SJCRH30 (cell line): ENCODE measurements around the gene GABRA4. TPM values are rescaled to one million over a fixed set of nuclear protein-coding genes. Genes with fewer than 3 reads are reported as not detected.

Experiments used
- DNase-seq, 2 experiments: peaks; one replicate each; pipeline ENCODE4 v3.0.0-alpha.2; 2015 to 2020
- H3K27ac ChIP-seq: fragments of 250-450 bp; sonication (Bioruptor Pico); 2 replicates; pipeline ENCODE4 v1.5.1; 2020; ENCODE audit warnings: mild to moderate bottlenecking, moderate library complexity
- H3K27me3 ChIP-seq: fragments of 250-450 bp; sonication (Bioruptor Pico); 2 replicates; pipeline ENCODE4 v1.5.1; 2020; ENCODE audit warnings: mild to moderate bottlenecking, moderate library complexity
- H3K36me3 ChIP-seq: fragments of 250-450 bp; sonication (Bioruptor Pico); 2 replicates; pipeline ENCODE4 v1.5.1; 2020; ENCODE audit warnings: mild to moderate bottlenecking, moderate library complexity
- H3K4me1 ChIP-seq: fragments of 250-450 bp; sonication (Bioruptor Pico); 2 replicates; pipeline ENCODE4 v1.5.1; 2020; ENCODE audit warnings: mild to moderate bottlenecking, moderate library complexity
- H3K4me3 ChIP-seq: fragments of 250-450 bp; sonication (Bioruptor Pico); 2 replicates; pipeline ENCODE4 v1.5.1; 2020; ENCODE audit warnings: mild to moderate bottlenecking, moderate library complexity
- H3K9me3 ChIP-seq: fragments of 250-450 bp; sonication (Bioruptor Pico); replicated peaks from 2 replicates; pipeline ENCODE4 v1.5.1; 2020; ENCODE audit warnings: mild to moderate bottlenecking, moderate library complexity
- total RNA-seq: library from RNA; depleted of rRNA; stranded (reverse); fragments of >200 nt; shearing (Covaris generic); gene quantifications from 2 replicates; pipeline ENCODE4 v1.2.3, GENCODE V29; 2014; rRNA removed

GABRA4 gene
- total RNA-seq, 1 experiment from 2014 or later, result not detected

DNA sequence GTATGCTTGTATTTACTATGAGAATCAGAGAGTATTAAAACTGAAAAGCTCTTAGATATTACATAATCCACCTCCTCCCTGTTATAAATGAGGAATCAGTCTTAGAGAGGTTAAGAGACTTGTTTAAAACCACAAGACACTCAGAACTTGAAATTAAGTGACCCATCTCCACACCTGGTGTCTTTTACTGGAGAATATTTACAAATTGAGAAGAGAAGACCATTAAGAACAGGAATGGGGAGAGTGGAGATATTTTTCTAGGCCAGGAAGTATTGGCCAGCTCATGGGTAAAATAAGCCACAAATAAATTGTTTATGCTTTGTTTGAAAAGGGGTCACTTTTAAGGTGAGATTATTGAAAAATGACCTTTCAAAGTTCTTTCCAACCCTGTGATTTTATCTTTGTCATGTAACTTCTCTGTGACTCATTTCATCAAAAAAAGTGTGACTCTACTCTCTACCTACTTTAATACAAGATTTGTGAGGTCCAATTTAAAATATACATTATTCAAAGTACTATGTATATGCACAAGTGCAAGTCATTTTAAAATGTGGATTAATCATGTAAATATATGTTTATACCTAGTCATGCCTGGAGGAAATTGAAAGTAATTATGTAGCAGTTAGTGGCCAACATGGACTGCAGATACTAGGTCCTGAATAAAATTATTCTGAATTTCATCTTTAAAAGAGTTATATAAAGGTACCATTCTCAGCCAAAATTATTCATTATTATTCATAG, 68.4 kb downstream of the GABRA4 start:
- H3K27ac ChIP-seq, result no peak overlapping the region
- DNase-seq, result no peak
- H3K4me3 ChIP-seq, result no peak overlapping the region
- no peaks in the 10 kb centered on the region for H3K4me1 ChIP-seq
- H3K9me3 ChIP-seq, result no peaks in the 10 kb centered on the region
- H3K36me3 ChIP-seq, result no peaks in the 10 kb centered on the region
- H3K27me3 ChIP-seq, result no peaks in the 10 kb centered on the region

DNA sequence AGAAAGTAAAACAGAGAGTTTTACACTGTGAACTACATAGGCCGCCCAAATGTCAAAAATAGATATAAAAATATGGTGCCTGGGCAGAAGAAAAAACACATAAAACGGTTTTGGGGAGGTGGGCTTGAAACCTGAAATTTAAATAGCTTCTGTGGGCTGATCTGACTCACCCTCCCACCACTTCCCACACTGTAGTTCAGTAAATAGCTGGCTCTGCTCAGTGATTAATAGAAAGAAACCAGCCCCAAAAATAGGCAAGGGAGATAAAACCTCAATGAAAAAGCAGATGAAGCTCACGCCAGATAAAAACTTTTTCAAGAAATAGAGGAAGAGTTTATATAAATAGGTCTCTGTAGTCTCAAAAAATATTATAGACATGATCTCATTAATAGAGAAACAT, 71.2 kb downstream of the GABRA4 start:
- no peaks in the 10 kb centered on the region for H3K36me3 ChIP-seq
- no peak overlapping the region for H3K27ac ChIP-seq
- H3K4me1 ChIP-seq, result no peaks in the 10 kb centered on the region
- H3K9me3 ChIP-seq, result no peaks in the 10 kb centered on the region
- H3K4me3 ChIP-seq, result no peak overlapping the region
- H3K27me3 ChIP-seq, result no peaks in the 10 kb centered on the region
- DNase-seq, result no peak

- no peak for DNase-seq
- Histone ChIP-seq H3K4me3 (no peak within 1 kb of the TSS), H3K27ac (no peak within 1 kb of the TSS), H3K9me3 (no peaks in the 10 kb centered on the region), H3K27me3 (no peaks in the 10 kb centered on the region), H3K4me1 (no peaks in the 10 kb centered on the region), H3K36me3 (no peaks in the 10 kb centered on the region)
Observed at GRCh38 chr4:46909078-46909477, 84.3 kb downstream of the GABRA4 start, which contains the start of gene COX7B2. TSS of gene COX7B2 (minus strand) at chr4:46909245. CDS start at chr4:46735192, 174,053 bp downstream.

GRCh38 chr4:46908148-46908547, 85.2 kb downstream of the GABRA4 start:
- no peak for DNase-seq
- Histone ChIP-seq H3K27ac (no peak overlapping the region), H3K9me3 (no peaks in the 10 kb centered on the region), H3K36me3 (no peaks in the 10 kb centered on the region), H3K4me1 (no peaks in the 10 kb centered on the region), H3K4me3 (no peak overlapping the region), H3K27me3 (no peaks in the 10 kb centered on the region)

GRCh38 chr4:46900082-46900481, 93.3 kb downstream of the GABRA4 start:
- no peaks in the 10 kb centered on the region for H3K4me1 ChIP-seq
- H3K36me3 ChIP-seq, result no peaks in the 10 kb centered on the region
- no peak overlapping the region for H3K4me3 ChIP-seq
- no peak overlapping the region for H3K27ac ChIP-seq
- no peak for DNase-seq
- no peaks in the 10 kb centered on the region for H3K27me3 ChIP-seq
- no peaks in the 10 kb centered on the region for H3K9me3 ChIP-seq

GRCh38 chr4:46894826-46895225, 98.6 kb downstream of the GABRA4 start:
- Histone ChIP-seq H3K27ac (no peak overlapping the region), H3K36me3 (no peaks in the 10 kb centered on the region), H3K9me3 (no peaks in the 10 kb centered on the region), H3K27me3 (no peaks in the 10 kb centered on the region), H3K4me1 (no peaks in the 10 kb centered on the region), H3K4me3 (no peak overlapping the region)
- DNase-seq, result peak in 1 of 2 experiments; percentile 3

DNA sequence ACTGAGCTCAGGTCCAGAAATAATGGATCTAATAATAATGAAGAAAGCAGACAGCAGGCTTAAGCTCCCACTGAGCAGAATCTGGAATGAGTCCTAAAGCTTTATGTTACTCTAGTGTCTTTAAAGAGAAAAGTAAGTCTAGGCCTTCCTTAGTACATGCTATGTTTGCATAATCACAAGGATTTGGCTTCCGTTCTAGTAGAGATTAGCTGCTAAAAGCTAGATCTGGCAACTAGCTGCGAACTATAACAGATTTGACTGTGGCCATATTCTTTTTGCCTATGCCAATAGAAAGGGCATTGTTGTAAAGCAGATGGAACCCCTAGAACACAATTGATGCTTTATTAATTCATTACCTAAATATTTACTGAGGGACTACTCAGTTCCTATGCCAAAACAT, 103.3 kb downstream of the GABRA4 start:
- Histone ChIP-seq H3K4me1 (no peaks in the 10 kb centered on the region), H3K4me3 (no peak overlapping the region), H3K27me3 (no peaks in the 10 kb centered on the region), H3K27ac (no peak overlapping the region), H3K36me3 (no peaks in the 10 kb centered on the region), H3K9me3 (no peaks in the 10 kb centered on the region)
- no peak for DNase-seq

DNA sequence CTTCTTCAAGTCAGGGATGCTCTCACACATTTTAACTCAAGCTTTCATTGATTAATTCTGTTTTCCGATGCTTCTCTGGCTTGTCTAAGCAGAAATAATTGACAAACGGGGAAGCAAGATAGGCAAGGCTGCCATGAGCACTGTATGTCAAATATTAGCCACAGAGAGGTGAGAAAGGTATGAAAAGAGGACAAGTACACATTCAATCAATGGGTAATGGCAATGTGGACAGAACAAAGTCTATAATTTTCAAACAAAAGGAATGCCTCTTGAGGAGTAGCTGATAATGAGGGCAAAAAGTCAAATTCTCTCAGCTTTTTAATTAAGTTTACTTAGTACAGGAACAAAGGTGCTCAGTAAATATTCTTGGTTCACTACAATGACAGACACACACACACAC, 104.0 kb downstream of the GABRA4 start:
- Histone ChIP-seq H3K36me3 (no peaks in the 10 kb centered on the region), H3K9me3 (no peaks in the 10 kb centered on the region), H3K27ac (no peak overlapping the region), H3K27me3 (no peaks in the 10 kb centered on the region), H3K4me1 (no peaks in the 10 kb centered on the region), H3K4me3 (no peak overlapping the region)
- no peak for DNase-seq

- no peak for DNase-seq
- Histone ChIP-seq H3K4me3 (no peak overlapping the region), H3K36me3 (no peaks in the 10 kb centered on the region), H3K4me1 (no peaks in the 10 kb centered on the region), H3K9me3 (no peaks in the 10 kb centered on the region), H3K27me3 (no peaks in the 10 kb centered on the region), H3K27ac (no peak overlapping the region)
Observed at GRCh38 chr4:46886711-46887110, 106.7 kb downstream of the GABRA4 start.

DNA sequence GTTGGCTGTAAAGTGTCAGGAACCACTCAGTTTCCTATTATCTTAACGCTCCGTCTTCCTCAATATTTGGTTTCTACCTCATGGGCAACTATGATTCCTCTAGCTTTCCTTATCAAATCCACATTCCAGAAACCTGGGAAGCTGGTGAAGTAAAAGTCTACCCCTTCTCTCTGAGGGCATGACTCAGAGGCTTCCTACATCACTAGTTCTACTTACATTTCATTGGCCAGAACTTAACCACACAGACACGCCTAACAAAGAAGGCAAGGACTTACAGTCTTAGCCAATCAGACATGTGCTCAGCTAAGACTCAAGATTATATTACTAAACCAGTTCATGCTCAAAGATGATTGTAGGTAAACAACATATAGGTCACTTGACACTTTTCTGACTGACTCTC, 114.7 kb downstream of the GABRA4 start:
- Histone ChIP-seq H3K36me3 (no peaks in the 10 kb centered on the region), H3K27me3 (no peaks in the 10 kb centered on the region), H3K27ac (no peak overlapping the region), H3K4me3 (no peak overlapping the region), H3K4me1 (no peaks in the 10 kb centered on the region), H3K9me3 (no peaks in the 10 kb centered on the region)
- DNase-seq, result peak in 1 of 2 experiments; percentile 4

- no peaks in the 10 kb centered on the region for H3K9me3 ChIP-seq
- H3K27ac ChIP-seq, result no peak overlapping the region
- no peaks in the 10 kb centered on the region for H3K4me1 ChIP-seq
- H3K27me3 ChIP-seq, result no peaks in the 10 kb centered on the region
- no peak for DNase-seq
- H3K4me3 ChIP-seq, result no peak overlapping the region
- no peaks in the 10 kb centered on the region for H3K36me3 ChIP-seq
Observed at GRCh38 chr4:46874811-46875210, 118.6 kb downstream of the GABRA4 start.

- Histone ChIP-seq H3K4me3 (no peak overlapping the region), H3K4me1 (no peaks in the 10 kb centered on the region), H3K27me3 (no peaks in the 10 kb centered on the region), H3K36me3 (no peaks in the 10 kb centered on the region), H3K9me3 (no peaks in the 10 kb centered on the region), H3K27ac (no peak overlapping the region)
- DNase-seq, result no peak
Observed at GRCh38 chr4:46870411-46870810, 123.0 kb downstream of the GABRA4 start.

Other genes with a start within 250 kb of the GABRA4 start
- not detected in 2 replicates for gene COX7B2, start 84.3 kb downstream of the GABRA4 start, total RNA-seq
- not detected in 2 replicates for gene GABRB1, start 38.0 kb upstream of the GABRA4 start, total RNA-seq